K562 (cell line): ENCODE results near the gene ING2. TPM values are rescaled to one million over a fixed set of nuclear protein-coding genes. Genes with fewer than 3 reads are reported as not detected.

Source experiments
- COPS2 ChIP-seq: fragments of 450-650 bp; conservative IDR thresholded peaks from 2 replicates; pipeline ENCODE4 v1.6.1; 2016; ENCODE audit warnings: mild to moderate bottlenecking, moderate library complexity
- CREM ChIP-seq: IDR thresholded peaks from 2 replicates; pipeline ENCODE4 v1.6.1; 2014; ENCODE audit warnings: antibody characterized with exemption, low read depth
- FOXJ3 ChIP-seq: sonication (generic); formaldehyde crosslinking; IDR thresholded peaks from 2 replicates; pipeline ENCODE4 v1.4.0; 2020; ENCODE audit warnings: mild to moderate bottlenecking, missing genetic modification reagents
- HDAC1 ChIP-seq, 2 experiments: fragments of 450-650 bp; IDR thresholded peaks; 2 replicates each; pipeline ENCODE4 v1.6.1; 2016 to 2017; ENCODE audit warnings: inconsistent platforms in 1 of 2, mild to moderate bottlenecking in 1 of 2, moderate library complexity in 1 of 2
- MED1 ChIP-seq: sonication (generic); formaldehyde crosslinking; IDR thresholded peaks from 2 replicates; pipeline ENCODE4 v1.8.1; 2023; ENCODE audit warnings: missing genetic modification reagents, borderline replicate concordance
- MIER1 ChIP-seq: fragments of 450-650 bp; IDR thresholded peaks from 2 replicates; pipeline ENCODE4 v1.6.1; 2016; ENCODE audit warnings: antibody characterized with exemption, mild to moderate bottlenecking, low read depth
- MYC ChIP-seq, 2 experiments: fragments of 250-450 bp in 1 of 2; sonication (Bioruptor Pico) in 1 of 2; IDR thresholded peaks; 2 replicates each; pipeline versions ENCODE4 v1.5.1 to v1.6.1; 2012 to 2021; ENCODE audit warnings: low read depth in 2 of 2, borderline replicate concordance in 1 of 2, improper control_type of control experiment in 1 of 2, low read length in 1 of 2, mild to moderate bottlenecking in 1 of 2, moderate library complexity in 1 of 2
- TFAM ChIP-seq: fragments of 250-450 bp; sonication (Bioruptor Pico); conservative IDR thresholded peaks from 2 replicates; pipeline ENCODE4 v1.5.0; 2021; ENCODE audit warnings: mild to moderate bottlenecking, moderate library complexity
- ZHX1 ChIP-seq: fragments of 150-350 bp; conservative IDR thresholded peaks from 2 replicates; pipeline ENCODE4 v1.6.1; 2014; ENCODE audit warnings: low read length
- ZKSCAN3 ChIP-seq: fragments of 250-450 bp; sonication (Bioruptor Pico); IDR thresholded peaks from 2 replicates; pipeline ENCODE4 v1.4.0; 2020
- ZNF551 ChIP-seq: fragments of 250-450 bp; sonication (Bioruptor Pico); IDR thresholded peaks from 2 replicates; pipeline ENCODE4 v1.5.0; 2021; ENCODE audit warnings: mild to moderate bottlenecking, moderate library complexity
- polyA plus RNA-seq, 8 experiments: library from polyadenylated mRNA; depleted of rRNA in 4 of 8; stranded (reverse) in 5 of 8; unstranded in 3 of 8; fragments of >200 nt; fragmentation: Nextera tagmentation in 2 of 8; fragmentation: Illumina TruSeq in 1 of 8; extraction: Ambion mirVana in 2 of 8; extraction: Trizol in 1 of 8; gene quantifications; 2 replicates each; pipeline versions ENCODE4 v1.2.1 to v1.2.3, GENCODE V29; 2011 to 2014; ENCODE audit warnings: inconsistent platforms in 1 of 8, missing spikeins in 1 of 8
- total RNA-seq, 7 experiments: library from RNA; depleted of rRNA in 6 of 7; stranded (reverse); fragments of >200 nt in 6 of 7; fragmentation: Illumina TruSeq in 2 of 7; extraction: Trizol in 2 of 7; gene quantifications; 2 replicates each; pipeline versions ENCODE4 v1.2.1 to v1.2.3, GENCODE V29; 2011 to 2021; ENCODE audit warnings: low replicate concordance in 1 of 7
- TF ChIP-seq, protein P1 (sequence below): sonication (generic); formaldehyde crosslinking; IDR thresholded peaks from 2 replicates; pipeline ENCODE4 v1.8.1; 2023; ENCODE audit warnings: missing genetic modification reagents, mild to moderate bottlenecking, borderline replicate concordance
- TF ChIP-seq, protein P2 (sequence below): fragments of 250-450 bp; sonication (Bioruptor Pico); IDR thresholded peaks from 2 replicates; pipeline ENCODE4 v1.8.0; 2021; ENCODE audit warnings: moderate library complexity, mild to moderate bottlenecking, inconsistent platforms
- TF ChIP-seq, protein P3 (sequence below): sonication (generic); formaldehyde crosslinking; IDR thresholded peaks from 2 replicates; pipeline ENCODE4 v1.8.0; 2022; ENCODE audit warnings: mild to moderate bottlenecking, missing genetic modification reagents, borderline replicate concordance
- TF ChIP-seq, protein P4 (sequence below): fragments of 250-450 bp; sonication (Bioruptor Pico); IDR thresholded peaks from 2 replicates; pipeline ENCODE4 v1.8.0; 2022; ENCODE audit warnings: moderate library complexity, mild to moderate bottlenecking, inconsistent platforms

Gene ING2
- total and polyA plus RNA-seq, 9 of the 15 experiments (the other 6 are each of a cell fraction or from before 2014, with no cell fraction given) = 2.9 to 21.4 (median 12.4) TPM

- TF ChIP-seq, protein P1, sequence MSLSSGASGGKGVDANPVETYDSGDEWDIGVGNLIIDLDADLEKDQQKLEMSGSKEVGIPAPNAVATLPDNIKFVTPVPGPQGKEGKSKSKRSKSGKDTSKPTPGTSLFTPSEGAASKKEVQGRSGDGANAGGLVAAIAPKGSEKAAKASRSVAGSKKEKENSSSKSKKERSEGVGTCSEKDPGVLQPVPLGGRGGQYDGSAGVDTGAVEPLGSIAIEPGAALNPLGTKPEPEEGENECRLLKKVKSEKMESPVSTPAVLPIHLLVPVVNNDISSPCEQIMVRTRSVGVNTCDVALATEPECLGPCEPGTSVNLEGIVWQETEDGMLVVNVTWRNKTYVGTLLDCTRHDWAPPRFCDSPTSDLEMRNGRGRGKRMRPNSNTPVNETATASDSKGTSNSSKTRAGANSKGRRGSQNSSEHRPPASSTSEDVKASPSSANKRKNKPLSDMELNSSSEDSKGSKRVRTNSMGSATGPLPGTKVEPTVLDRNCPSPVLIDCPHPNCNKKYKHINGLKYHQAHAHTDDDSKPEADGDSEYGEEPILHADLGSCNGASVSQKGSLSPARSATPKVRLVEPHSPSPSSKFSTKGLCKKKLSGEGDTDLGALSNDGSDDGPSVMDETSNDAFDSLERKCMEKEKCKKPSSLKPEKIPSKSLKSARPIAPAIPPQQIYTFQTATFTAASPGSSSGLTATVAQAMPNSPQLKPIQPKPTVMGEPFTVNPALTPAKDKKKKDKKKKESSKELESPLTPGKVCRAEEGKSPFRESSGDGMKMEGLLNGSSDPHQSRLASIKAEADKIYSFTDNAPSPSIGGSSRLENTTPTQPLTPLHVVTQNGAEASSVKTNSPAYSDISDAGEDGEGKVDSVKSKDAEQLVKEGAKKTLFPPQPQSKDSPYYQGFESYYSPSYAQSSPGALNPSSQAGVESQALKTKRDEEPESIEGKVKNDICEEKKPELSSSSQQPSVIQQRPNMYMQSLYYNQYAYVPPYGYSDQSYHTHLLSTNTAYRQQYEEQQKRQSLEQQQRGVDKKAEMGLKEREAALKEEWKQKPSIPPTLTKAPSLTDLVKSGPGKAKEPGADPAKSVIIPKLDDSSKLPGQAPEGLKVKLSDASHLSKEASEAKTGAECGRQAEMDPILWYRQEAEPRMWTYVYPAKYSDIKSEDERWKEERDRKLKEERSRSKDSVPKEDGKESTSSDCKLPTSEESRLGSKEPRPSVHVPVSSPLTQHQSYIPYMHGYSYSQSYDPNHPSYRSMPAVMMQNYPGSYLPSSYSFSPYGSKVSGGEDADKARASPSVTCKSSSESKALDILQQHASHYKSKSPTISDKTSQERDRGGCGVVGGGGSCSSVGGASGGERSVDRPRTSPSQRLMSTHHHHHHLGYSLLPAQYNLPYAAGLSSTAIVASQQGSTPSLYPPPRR = 0 out of 2 replicates have a peak, but pooled peaks have one; percentile 19
- TF ChIP-seq CREM (peak; percentile 42), COPS2 (no peak), MYC (IDR thresholded peaks at IDR 0.05; ENCODE audit: low read depth, low read length) (peak; percentile 89), MYC (CRISPR knock-in tag; IDR thresholded peaks at IDR 0.05; ENCODE audit: borderline replicate concordance, low read depth) (no peak), HDAC1 (IDR thresholded peaks at IDR 0.05) (0 out of 4 replicates have a peak, but pooled peaks of 1 of the 2 experiments have one; percentile 2), FOXJ3 (CRISPR knock-in tag) (no peak), ZKSCAN3 (CRISPR knock-in tag) (no peak), MIER1 (no peak), MED1 (no peak), TFAM (no peak), ZNF551 (CRISPR knock-in tag) (no peak), ZHX1 (no peak)
- TF ChIP-seq, protein P2, sequence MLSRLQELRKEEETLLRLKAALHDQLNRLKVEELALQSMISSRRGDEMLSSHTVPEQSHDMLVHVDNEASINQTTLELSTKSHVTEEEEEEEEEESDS (CRISPR knock-in tag) = no peak
- TF ChIP-seq, protein P3, sequence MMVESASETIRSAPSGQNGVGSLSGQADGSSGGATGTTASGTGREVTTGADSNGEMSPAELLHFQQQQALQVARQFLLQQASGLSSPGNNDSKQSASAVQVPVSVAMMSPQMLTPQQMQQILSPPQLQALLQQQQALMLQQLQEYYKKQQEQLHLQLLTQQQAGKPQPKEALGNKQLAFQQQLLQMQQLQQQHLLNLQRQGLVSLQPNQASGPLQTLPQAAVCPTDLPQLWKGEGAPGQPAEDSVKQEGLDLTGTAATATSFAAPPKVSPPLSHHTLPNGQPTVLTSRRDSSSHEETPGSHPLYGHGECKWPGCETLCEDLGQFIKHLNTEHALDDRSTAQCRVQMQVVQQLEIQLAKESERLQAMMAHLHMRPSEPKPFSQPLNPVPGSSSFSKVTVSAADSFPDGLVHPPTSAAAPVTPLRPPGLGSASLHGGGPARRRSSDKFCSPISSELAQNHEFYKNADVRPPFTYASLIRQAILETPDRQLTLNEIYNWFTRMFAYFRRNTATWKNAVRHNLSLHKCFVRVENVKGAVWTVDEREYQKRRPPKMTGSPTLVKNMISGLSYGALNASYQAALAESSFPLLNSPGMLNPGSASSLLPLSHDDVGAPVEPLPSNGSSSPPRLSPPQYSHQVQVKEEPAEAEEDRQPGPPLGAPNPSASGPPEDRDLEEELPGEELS = peak; percentile 71; the same call in 1 of the 2 replicates
- TF ChIP-seq, protein P4, sequence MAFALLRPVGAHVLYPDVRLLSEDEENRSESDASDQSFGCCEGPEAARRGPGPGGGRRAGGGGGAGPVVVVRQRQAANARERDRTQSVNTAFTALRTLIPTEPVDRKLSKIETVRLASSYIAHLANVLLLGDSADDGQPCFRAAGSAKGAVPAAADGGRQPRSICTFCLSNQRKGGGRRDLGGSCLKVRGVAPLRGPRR = no peak
Measured at GRCh38 chr4:183504064-183504929, 561 bp upstream of the ING2 start (continued).
